GM12875 (cell line): Measurements from ENCODE around the gene P2RX4.

Experiments
- H3K4me3 ChIP-seq: one replicate; pipeline ENCODE4 v1.5.1; 2011; ENCODE audit warnings: low read depth, low read length, control low read depth
- TF ChIP-seq, protein P1 (sequence below): IDR thresholded peaks from 2 replicates; pipeline ENCODE4 v1.5.1; 2011; ENCODE audit warnings: low read depth, mild to moderate bottlenecking, control low read depth, inconsistent platforms, low read length, moderate library complexity, borderline replicate concordance; ENCODE audit not compliant: insufficient read depth

P2RX4 gene

DNA sequence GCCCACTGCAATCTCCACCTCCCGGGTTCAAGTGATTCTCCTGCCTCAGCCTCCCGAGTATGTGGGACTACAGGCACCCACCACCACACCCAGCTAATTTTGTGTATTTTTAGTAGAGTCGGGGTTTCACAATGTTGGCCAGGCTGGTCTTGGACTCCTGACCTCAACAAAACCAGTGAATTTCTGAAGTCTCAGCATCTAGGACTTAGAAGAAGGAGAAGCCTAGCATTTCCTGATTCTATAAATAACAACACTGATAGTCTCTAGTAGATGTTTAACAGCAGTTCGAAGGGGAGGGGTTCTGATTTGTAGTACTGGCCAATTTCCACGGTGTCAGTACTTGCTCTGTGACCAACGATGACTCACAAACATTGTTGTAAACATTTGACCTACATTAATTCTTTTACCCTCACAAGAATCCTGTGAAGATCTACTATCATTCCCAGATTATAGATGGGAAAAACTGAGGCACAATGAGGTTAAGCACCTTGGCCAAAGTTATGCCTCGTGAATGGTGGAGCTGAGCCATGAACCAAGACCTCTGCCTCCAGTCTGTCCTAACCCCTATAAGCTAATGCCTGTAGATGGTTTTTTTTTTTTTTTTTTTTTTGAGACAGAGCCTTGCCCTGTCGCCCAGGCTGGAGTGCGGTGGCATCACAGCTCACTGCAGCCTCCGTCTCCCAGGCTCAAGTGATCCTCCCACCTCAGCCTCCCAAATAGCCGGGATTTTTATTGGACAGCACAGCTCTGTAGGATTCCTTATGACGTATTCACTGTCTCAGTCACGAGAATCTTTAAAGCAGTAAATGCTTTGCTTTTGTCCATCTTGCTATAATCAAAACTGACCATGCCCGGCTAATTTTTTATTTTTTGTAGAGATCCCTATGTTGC lies 5.2 kb downstream of the P2RX4 start:
- no peak overlapping the region for H3K4me3 ChIP-seq
- TF ChIP-seq, protein P1, sequence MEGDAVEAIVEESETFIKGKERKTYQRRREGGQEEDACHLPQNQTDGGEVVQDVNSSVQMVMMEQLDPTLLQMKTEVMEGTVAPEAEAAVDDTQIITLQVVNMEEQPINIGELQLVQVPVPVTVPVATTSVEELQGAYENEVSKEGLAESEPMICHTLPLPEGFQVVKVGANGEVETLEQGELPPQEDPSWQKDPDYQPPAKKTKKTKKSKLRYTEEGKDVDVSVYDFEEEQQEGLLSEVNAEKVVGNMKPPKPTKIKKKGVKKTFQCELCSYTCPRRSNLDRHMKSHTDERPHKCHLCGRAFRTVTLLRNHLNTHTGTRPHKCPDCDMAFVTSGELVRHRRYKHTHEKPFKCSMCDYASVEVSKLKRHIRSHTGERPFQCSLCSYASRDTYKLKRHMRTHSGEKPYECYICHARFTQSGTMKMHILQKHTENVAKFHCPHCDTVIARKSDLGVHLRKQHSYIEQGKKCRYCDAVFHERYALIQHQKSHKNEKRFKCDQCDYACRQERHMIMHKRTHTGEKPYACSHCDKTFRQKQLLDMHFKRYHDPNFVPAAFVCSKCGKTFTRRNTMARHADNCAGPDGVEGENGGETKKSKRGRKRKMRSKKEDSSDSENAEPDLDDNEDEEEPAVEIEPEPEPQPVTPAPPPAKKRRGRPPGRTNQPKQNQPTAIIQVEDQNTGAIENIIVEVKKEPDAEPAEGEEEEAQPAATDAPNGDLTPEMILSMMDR: no peak

DNA sequence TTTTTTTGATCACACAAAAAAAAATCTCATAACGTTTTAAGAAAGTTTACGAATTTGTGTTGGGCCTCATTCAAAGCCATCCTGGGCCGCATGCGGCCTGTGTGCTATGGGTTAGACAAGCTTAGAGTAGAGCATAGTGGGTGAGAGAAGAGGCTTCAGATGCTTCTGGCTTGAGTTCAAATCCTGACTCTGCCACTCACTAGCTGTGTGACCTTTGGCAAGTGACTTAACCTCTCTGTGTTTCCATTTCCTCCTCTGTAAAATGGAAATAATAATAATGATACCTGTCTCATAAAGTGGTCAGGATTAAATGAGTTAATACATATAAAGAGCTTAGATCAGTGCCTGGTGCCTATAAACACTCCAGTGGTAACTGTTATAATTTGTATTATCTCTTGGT lies 6.2 kb downstream of the P2RX4 start:
- no peak overlapping the region for H3K4me3 ChIP-seq
- TF ChIP-seq, protein P1: no peak

DNA sequence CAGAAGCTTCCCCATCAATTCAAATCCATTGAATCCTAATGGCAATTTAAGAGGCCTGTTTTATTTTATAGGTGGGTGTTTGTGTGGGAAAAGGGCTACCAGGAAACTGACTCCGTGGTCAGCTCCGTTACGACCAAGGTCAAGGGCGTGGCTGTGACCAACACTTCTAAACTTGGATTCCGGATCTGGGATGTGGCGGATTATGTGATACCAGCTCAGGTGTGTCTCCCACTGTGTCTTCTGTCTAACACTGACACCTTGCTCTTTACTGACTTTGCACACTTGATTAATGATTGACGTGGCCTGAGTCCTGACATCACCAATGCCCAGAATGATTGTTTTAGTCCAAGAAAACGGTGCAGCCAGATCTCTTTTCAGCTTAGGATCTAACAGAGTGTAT lies 7.1 kb downstream of the P2RX4 start:
- TF ChIP-seq, protein P1: no peak
- H3K4me3 ChIP-seq: no peak overlapping the region

DNA sequence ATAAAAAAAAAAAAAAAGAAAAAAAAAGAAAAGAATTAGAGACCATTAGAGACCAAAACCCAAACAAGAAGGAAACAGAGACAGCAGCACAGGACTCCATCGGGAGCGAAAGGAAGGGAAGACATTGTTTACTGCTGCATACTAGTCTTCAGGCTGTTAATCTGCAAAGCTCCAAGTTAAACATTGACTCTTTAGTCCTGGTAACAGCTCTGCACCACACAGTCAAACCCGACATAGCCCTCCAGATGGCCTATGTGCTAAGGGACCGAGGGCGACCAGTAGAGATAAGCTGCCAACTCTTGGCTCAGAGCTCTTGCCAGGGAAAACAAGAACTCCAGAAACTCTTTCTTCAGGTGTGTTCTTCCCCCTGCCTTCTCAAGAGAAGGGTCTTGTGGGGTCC lies 7.8 kb downstream of the P2RX4 start:
- TF ChIP-seq, protein P1: no peak

DNA sequence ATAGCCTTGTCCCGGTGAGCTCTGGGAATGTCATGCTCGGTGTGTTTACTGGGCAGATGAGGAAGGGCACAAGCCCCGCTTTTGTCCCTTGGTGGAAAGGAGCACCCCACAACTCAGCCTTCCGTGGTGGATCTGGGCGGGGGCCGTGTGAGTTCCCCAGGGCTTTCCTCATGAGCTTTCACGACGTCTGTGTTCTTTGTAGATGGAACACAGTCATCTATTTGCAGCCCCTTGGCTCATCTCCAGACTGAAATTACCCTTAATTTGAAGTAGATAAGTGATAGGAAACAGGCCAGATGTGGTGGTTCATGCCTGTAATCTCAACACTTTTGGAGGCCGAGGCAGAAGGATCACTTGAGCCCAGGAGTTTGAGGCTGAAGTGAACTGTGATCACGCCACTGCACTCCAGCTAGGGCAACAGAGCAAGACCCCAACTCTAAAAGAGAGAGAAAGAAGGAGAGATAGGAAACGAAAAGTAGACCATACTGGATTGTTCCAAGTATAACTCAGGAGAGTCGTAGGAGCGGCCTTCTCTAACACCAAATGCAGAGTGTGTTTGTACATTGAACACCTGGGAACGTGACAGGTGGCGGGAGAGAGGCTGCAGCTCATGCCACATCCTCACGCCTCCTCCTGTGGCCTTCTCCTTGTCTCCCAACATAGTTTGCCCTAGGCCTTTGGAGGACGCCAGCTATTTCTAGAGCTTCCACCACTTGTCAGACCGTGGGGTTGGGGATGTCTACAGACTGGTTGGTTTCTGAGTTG lies 8.8 kb downstream of the P2RX4 start:
- TF ChIP-seq, protein P1: no peak

More for the DNA sequence above, 7.8 kb downstream of the P2RX4 start:
- H3K4me3 ChIP-seq: no peak overlapping the region

DNA sequence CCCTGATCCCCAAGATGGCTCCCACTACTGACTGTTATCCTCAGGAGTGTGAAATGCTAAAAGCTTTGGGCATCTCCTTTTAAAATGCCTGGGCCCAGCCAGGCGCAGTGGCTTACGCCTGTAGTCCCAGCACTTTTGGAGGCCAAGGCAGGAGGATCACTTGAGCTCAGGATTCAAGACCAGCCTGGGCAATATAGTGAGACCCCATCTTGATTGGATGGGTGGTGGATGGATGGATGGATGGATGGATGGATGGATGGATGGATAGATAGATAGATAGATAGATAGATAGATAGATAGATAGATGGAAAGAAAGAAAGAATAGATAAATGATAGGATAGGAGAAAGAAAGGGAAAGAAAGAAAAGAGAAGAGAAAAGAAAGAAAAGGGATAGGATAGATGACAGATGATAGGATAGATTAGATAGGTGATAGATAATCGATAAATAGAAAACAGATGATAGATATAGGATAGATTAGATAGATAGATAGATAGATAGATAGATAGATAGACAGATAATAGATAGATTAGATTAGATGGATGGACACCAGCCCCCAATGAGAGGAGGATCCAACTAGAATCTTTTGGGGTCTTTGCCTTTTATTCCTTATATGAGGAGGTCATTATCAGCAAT lies 9.5 kb downstream of the P2RX4 start:
- TF ChIP-seq, protein P1: no peak
- no peak overlapping the region for H3K4me3 ChIP-seq

More for the DNA sequence above, 8.8 kb downstream of the P2RX4 start:
- H3K4me3 ChIP-seq: no peak overlapping the region
